Neuronal stem cell (in vitro differentiated cells): ENCODE data around the gene RAX2.

ENCODE experiments used
- DNase-seq: peaks from one replicate; pipeline ENCODE4 v3.0.0-alpha.2; 2013; ENCODE audit warnings: low spot score
- H2AFZ ChIP-seq: one replicate; pipeline ENCODE4 v1.6.1; 2013; ENCODE audit warnings: mild to moderate bottlenecking, low read length, inconsistent platforms
- H2AK5ac ChIP-seq: 2 replicates; pipeline ENCODE4 v1.6.1; 2013; ENCODE audit warnings: low read depth, mild to moderate bottlenecking, inconsistent platforms, low read length, moderate library complexity, mixed read lengths
- H2BK120ac ChIP-seq: 2 replicates; pipeline ENCODE4 v1.6.1; 2013; ENCODE audit warnings: low read depth, mild to moderate bottlenecking, inconsistent platforms, low read length, moderate library complexity, mixed read lengths
- H2BK12ac ChIP-seq: one replicate; pipeline ENCODE4 v1.6.1; 2013; ENCODE audit warnings: low read length, inconsistent platforms
- H2BK15ac ChIP-seq: 2 replicates; pipeline ENCODE4 v1.6.1; 2013; ENCODE audit warnings: mild to moderate bottlenecking, low read length, inconsistent platforms, mixed read lengths
- H2BK5ac ChIP-seq: one replicate; pipeline ENCODE4 v1.6.1; 2013; ENCODE audit warnings: inconsistent platforms, mild to moderate bottlenecking, low read length, moderate library complexity
- H3K14ac ChIP-seq: one replicate; pipeline ENCODE4 v1.6.1; 2013; ENCODE audit warnings: low read length, inconsistent platforms
- H3K18ac ChIP-seq: 2 replicates; pipeline ENCODE4 v1.6.1; 2013; ENCODE audit warnings: low read length, inconsistent platforms
- H3K23ac ChIP-seq: 2 replicates; pipeline ENCODE4 v1.6.1; 2013; ENCODE audit warnings: low read depth, mild to moderate bottlenecking, mixed read lengths, low read length, inconsistent platforms; ENCODE audit not compliant: poor library complexity
- H3K27ac ChIP-seq: replicated peaks from 3 replicates; pipeline ENCODE4 v1.5.1; 2013; ENCODE audit warnings: low read length, inconsistent platforms
- H3K27me3 ChIP-seq, 3 experiments: 2 replicates each; pipeline ENCODE4 v1.6.1; 2013; ENCODE audit warnings: low read length in 3 of 3, mild to moderate bottlenecking in 2 of 3, inconsistent platforms in 1 of 3, low read depth in 1 of 3, mixed read lengths in 1 of 3, moderate library complexity in 1 of 3; ENCODE audit not compliant: control insufficient read depth in 3 of 3, insufficient read depth in 3 of 3
- H3K36me3 ChIP-seq, 2 donors: replicated peaks in 1 of 2; 2 replicates each; pipeline ENCODE4 v1.6.1; 2013; ENCODE audit warnings: low read length in 2 of 2; ENCODE audit not compliant: control insufficient read depth in 2 of 2, insufficient read depth in 2 of 2
- H3K4ac ChIP-seq: 2 replicates; pipeline ENCODE4 v1.6.1; 2013; ENCODE audit warnings: inconsistent platforms, mild to moderate bottlenecking, low read length, moderate library complexity
- H3K4me1 ChIP-seq, 2 donors: 1 replicate in 1 of 2; 2 replicates in 1 of 2; pipeline ENCODE4 v1.6.1; 2013; ENCODE audit warnings: low read length in 2 of 2, low read depth in 1 of 2; ENCODE audit not compliant: control insufficient read depth in 2 of 2, insufficient read depth in 1 of 2
- H3K4me2 ChIP-seq: one replicate; pipeline ENCODE4 v1.6.1; 2013; ENCODE audit warnings: mild to moderate bottlenecking, low read length, inconsistent platforms; ENCODE audit not compliant: insufficient read depth, poor library complexity, severe bottlenecking
- H3K4me3 ChIP-seq, 2 donors: 2 replicates each; pipeline ENCODE4 v1.5.1; 2013; ENCODE audit warnings: low read length in 2 of 2, mild to moderate bottlenecking in 2 of 2, inconsistent platforms in 1 of 2, moderate library complexity in 1 of 2
- H3K79me1 ChIP-seq: one replicate; pipeline ENCODE4 v1.6.1; 2013; ENCODE audit warnings: low read depth, mild to moderate bottlenecking, inconsistent platforms, low read length, moderate library complexity
- H3K9ac ChIP-seq: one replicate; pipeline ENCODE4 v1.6.1; 2013; ENCODE audit warnings: mild to moderate bottlenecking, low read depth, low read length, inconsistent platforms; ENCODE audit not compliant: poor library complexity
- H3K9me3 ChIP-seq, 2 donors: replicated peaks in 1 of 2; 2 replicates each; pipeline versions ENCODE3 to v1.6.1; 2013; ENCODE audit warnings: low read length in 2 of 2, mild to moderate bottlenecking in 2 of 2, inconsistent platforms in 1 of 2, low read depth in 1 of 2, mixed read lengths in 1 of 2, moderate library complexity in 1 of 2; ENCODE audit not compliant: control insufficient read depth in 2 of 2, insufficient read depth in 1 of 2
- H4K8ac ChIP-seq: one replicate; pipeline ENCODE4 v1.6.1; 2013; ENCODE audit warnings: low read depth, mild to moderate bottlenecking, inconsistent platforms, low read length, moderate library complexity
- H4K91ac ChIP-seq: one replicate; pipeline ENCODE4 v1.6.1; 2013; ENCODE audit warnings: low read length, low read depth, mild to moderate bottlenecking, inconsistent platforms; ENCODE audit not compliant: poor library complexity
- WGBS, 2 donors: extraction: QIAGEN DNeasy Blood & Tissue Kit; methylation state at CpG; one replicate each; pipeline ENCODE4 v1.1.7; 2013; ENCODE audit warnings: missing lambda C conversion rate in 2 of 2, mixed read lengths in 1 of 2; ENCODE audit not compliant: insufficient read length in 2 of 2, insufficient replicate concordance in 1 of 2; ENCODE audit errors: extremely low coverage in 2 of 2; 5-methylcytosine and 5-hydroxymethylcytosine counted together

RAX2 gene

GRCh38 chr19:3730457-3730958 lies 41.5 kb downstream of the RAX2 start:
- Histone ChIP-seq H3K9ac (no peak overlapping the region), H2BK5ac (peak overlapping the region; percentile 82), H3K14ac (no peak overlapping the region), H3K27ac (no peak overlapping the region), H3K4me1 (peaks cover 0 to 5% of the 10 kb centered on the region in 2 donors), H2BK120ac (no peak overlapping the region), H2AFZ (no peak overlapping the region), H4K91ac (no peak overlapping the region), H3K4ac (peak overlapping the region; percentile 37), H3K79me1 (peaks cover 3% of the 10 kb centered on the region), H4K8ac (no peak overlapping the region), H2BK12ac (no peak overlapping the region), H3K18ac (no peak overlapping the region), H3K23ac (peak overlapping the region; percentile 16), H2BK15ac (no peak overlapping the region), H3K27me3 (peaks cover 0 to 6% (median 0%) of the 10 kb centered on the region in 3 experiments), H3K4me3 (no peak overlapping the region), H3K9me3 (peaks cover 0 to 4% of the 10 kb centered on the region in 2 donors), H3K4me2 (no peak overlapping the region), H2AK5ac (no peak overlapping the region), H3K36me3 (no peaks in the 10 kb centered on the region)
- WGBS, 2 donors = no CpG with 5 or more reads among the region's 32 CpGs
- no peak for DNase-seq

GRCh38 chr19:3725640-3726310 lies 46.3 kb downstream of the RAX2 start:
- Histone ChIP-seq H4K8ac (no peak overlapping the region), H2BK120ac (no peak overlapping the region), H2AFZ (no peak overlapping the region), H2AK5ac (peak overlapping the region; percentile 56), H2BK15ac (no peak overlapping the region), H3K4ac (no peak overlapping the region), H4K91ac (no peak overlapping the region), H2BK5ac (no peak overlapping the region), H3K23ac (peak overlapping the region; percentile 55), H3K4me1 (peaks cover 6 to 17% of the 10 kb centered on the region in 2 donors), H3K27ac (no peak overlapping the region), H3K18ac (peak overlapping the region; percentile 71), H3K14ac (no peak overlapping the region), H3K79me1 (peaks cover 2% of the 10 kb centered on the region), H3K9me3 (peaks cover 0 to 3% of the 10 kb centered on the region in 2 donors), H2BK12ac (no peak overlapping the region), H3K9ac (no peak overlapping the region), H3K36me3 (no peaks in the 10 kb centered on the region), H3K27me3 (peaks cover 0 to 29% (median 5%) of the 10 kb centered on the region in 3 experiments), H3K4me3 (peak overlapping the region in 1 of 2 donors; percentile 43), H3K4me2 (peak overlapping the region; percentile 18)
- DNase-seq = no peak
- WGBS, 2 donors = no CpG with 5 or more reads among the region's 14 CpGs

GRCh38 chr19:3725121-3725520 lies 46.9 kb downstream of the RAX2 start:
- H3K9me3 ChIP-seq = peaks cover 0 to 3% of the 10 kb centered on the region in 2 donors
- H2AFZ ChIP-seq = no peak overlapping the region
- no peak overlapping the region for H3K18ac ChIP-seq
- H4K8ac ChIP-seq = no peak overlapping the region
- H2AK5ac ChIP-seq = peak overlapping the region; percentile 83
- no CpG with 5 or more reads among the region's 3 CpGs for WGBS, 2 donors
- no peak overlapping the region for H2BK12ac ChIP-seq
- no peak overlapping the region for H3K9ac ChIP-seq
- peaks cover 6 to 17% of the 10 kb centered on the region in 2 donors for H3K4me1 ChIP-seq
- peaks cover 0 to 29% (median 5%) of the 10 kb centered on the region in 3 experiments for H3K27me3 ChIP-seq
- DNase-seq = no peak
- no peaks in the 10 kb centered on the region for H3K36me3 ChIP-seq
- H3K14ac ChIP-seq = no peak overlapping the region
- no peak overlapping the region for H3K4ac ChIP-seq
- H4K91ac ChIP-seq = no peak overlapping the region
- H3K23ac ChIP-seq = no peak overlapping the region
- H2BK15ac ChIP-seq = peak overlapping the region; percentile 49
- H3K4me2 ChIP-seq = no peak overlapping the region
- no peak overlapping the region for H3K4me3 ChIP-seq
- H3K79me1 ChIP-seq = peaks cover 2% of the 10 kb centered on the region
- no peak overlapping the region for H2BK5ac ChIP-seq
- H3K27ac ChIP-seq = no peak overlapping the region
- no peak overlapping the region for H2BK120ac ChIP-seq

GRCh38 chr19:3723883-3724282 lies 48.1 kb downstream of the RAX2 start:
- H3K23ac ChIP-seq = no peak overlapping the region
- no peak overlapping the region for H2AK5ac ChIP-seq
- H2BK5ac ChIP-seq = no peak overlapping the region
- no peak overlapping the region for H2BK120ac ChIP-seq
- DNase-seq = no peak
- no peak overlapping the region for H3K18ac ChIP-seq
- H3K4me2 ChIP-seq = no peak overlapping the region
- peaks cover 2% of the 10 kb centered on the region for H3K79me1 ChIP-seq
- no CpG with 5 or more reads among the region's 8 CpGs for WGBS, 2 donors
- no peak overlapping the region for H3K4me3 ChIP-seq
- H3K27ac ChIP-seq = no peak overlapping the region
- H2BK12ac ChIP-seq = no peak overlapping the region
- H3K4me1 ChIP-seq = peaks cover 6 to 17% of the 10 kb centered on the region in 2 donors
- H3K27me3 ChIP-seq = peaks cover 0 to 29% (median 5%) of the 10 kb centered on the region in 3 experiments
- no peak overlapping the region for H2AFZ ChIP-seq
- H3K14ac ChIP-seq = no peak overlapping the region
- H4K91ac ChIP-seq = no peak overlapping the region
- H3K9ac ChIP-seq = no peak overlapping the region
- H3K36me3 ChIP-seq = no peaks in the 10 kb centered on the region
- H3K4ac ChIP-seq = no peak overlapping the region
- no peak overlapping the region for H4K8ac ChIP-seq
- H2BK15ac ChIP-seq = no peak overlapping the region
- no peaks in the 10 kb centered on the region for H3K9me3 ChIP-seq
